Nephron progenitor cell (in vitro differentiated cells): ENCODE measurements around the gene TFEB.

ENCODE experiments used
- DNase-seq: peaks from one replicate; pipeline ENCODE4 v3.0.0; 2021
- H3K27ac Mint-ChIP-seq: 2 replicates; pipeline ENCODE4 v1.8.0; 2021; ENCODE audit warnings: mild to moderate bottlenecking, moderate library complexity, mixed read lengths
- H3K27me3 Mint-ChIP-seq: 2 replicates; pipeline ENCODE4 v1.8.0; 2021; ENCODE audit warnings: mild to moderate bottlenecking, low read depth, mixed read lengths; ENCODE audit not compliant: poor library complexity
- H3K36me3 Mint-ChIP-seq: 2 replicates; pipeline ENCODE4 v1.8.0; 2021; ENCODE audit warnings: low read depth, mixed read lengths
- H3K4me1 Mint-ChIP-seq: 2 replicates; pipeline ENCODE4 v1.8.0; 2021; ENCODE audit warnings: mixed read lengths
- H3K4me3 Mint-ChIP-seq: 2 replicates; pipeline ENCODE4 v1.8.0; 2021; ENCODE audit warnings: mild to moderate bottlenecking, moderate library complexity, mixed read lengths
- H3K9me3 Mint-ChIP-seq: 2 replicates; pipeline ENCODE4 v1.8.0; 2021; ENCODE audit warnings: mild to moderate bottlenecking, moderate library complexity, mixed read lengths
- CTCF ChIP-seq: fragments of 200-600 bp; sonication (generic); IDR thresholded peaks from 2 replicates; pipeline ENCODE4 v1.5.0; 2021; ENCODE audit warnings: antibody characterized with exemption

The TFEB gene

GRCh38 chr6:41684311-41685180 lies 50.9 kb downstream of the TFEB start:
- Mint-ChIP-seq H3K4me3 (peak overlapping the region; percentile 42), H3K27me3 (peaks cover 35% of the 10 kb centered on the region), H3K36me3 (no peaks in the 10 kb centered on the region), H3K27ac (no peak overlapping the region), H3K9me3 (no peaks in the 10 kb centered on the region), H3K4me1 (peaks cover 52% of the 10 kb centered on the region)
- no peak for TF ChIP-seq CTCF
- DNase-seq, result no peak

- peak; percentile 88 for DNase-seq
- peak; percentile 94 for TF ChIP-seq CTCF
- peaks cover 30% of the 10 kb centered on the region for H3K27me3 Mint-ChIP-seq
- H3K27ac Mint-ChIP-seq, result no peak overlapping the region
- no peaks in the 10 kb centered on the region for H3K36me3 Mint-ChIP-seq
- H3K4me1 Mint-ChIP-seq, result peaks cover 55% of the 10 kb centered on the region
- peak overlapping the region; percentile 66 for H3K4me3 Mint-ChIP-seq
- H3K9me3 Mint-ChIP-seq, result no peaks in the 10 kb centered on the region
Measured at GRCh38 chr6:41683523-41684310, 51.7 kb downstream of the TFEB start.

- Mint-ChIP-seq H3K9me3 (no peaks in the 10 kb centered on the region), H3K27me3 (peaks cover 29% of the 10 kb centered on the region), H3K27ac (no peak overlapping the region), H3K4me3 (peak overlapping the region; percentile 66), H3K36me3 (no peaks in the 10 kb centered on the region), H3K4me1 (peaks cover 58% of the 10 kb centered on the region)
- no peak for TF ChIP-seq CTCF
- no peak for DNase-seq
Measured at GRCh38 chr6:41683273-41683522, 52.2 kb downstream of the TFEB start.

- peaks cover 28% of the 10 kb centered on the region for H3K27me3 Mint-ChIP-seq
- no peak overlapping the region for H3K4me3 Mint-ChIP-seq
- H3K9me3 Mint-ChIP-seq, result no peaks in the 10 kb centered on the region
- no peak for TF ChIP-seq CTCF
- H3K4me1 Mint-ChIP-seq, result peaks cover 61% of the 10 kb centered on the region
- DNase-seq, result no peak
- H3K36me3 Mint-ChIP-seq, result no peaks in the 10 kb centered on the region
- no peak overlapping the region for H3K27ac Mint-ChIP-seq
Measured at GRCh38 chr6:41682497-41683272, 52.7 kb downstream of the TFEB start.

GRCh38 chr6:41682056-41682477 lies 53.3 kb downstream of the TFEB start:
- no peaks in the 10 kb centered on the region for H3K36me3 Mint-ChIP-seq
- no peaks in the 10 kb centered on the region for H3K9me3 Mint-ChIP-seq
- H3K27ac Mint-ChIP-seq, result no peak overlapping the region
- no peak overlapping the region for H3K4me3 Mint-ChIP-seq
- H3K4me1 Mint-ChIP-seq, result peaks cover 61% of the 10 kb centered on the region
- peak; percentile 94 for DNase-seq
- TF ChIP-seq CTCF, result peak; percentile 87
- H3K27me3 Mint-ChIP-seq, result peaks cover 28% of the 10 kb centered on the region
